Measurements from ENCODE around the gene LAMA2. TPM values are rescaled to one million over a fixed set of nuclear protein-coding genes. Genes with fewer than 3 reads are reported as not detected.

The LAMA2 gene
- polyA plus RNA-seq, 1 donor, result 151 TPM

GRCh38 chr6:129307845-129308244 is 424.9 kb downstream of the LAMA2 start:
- DNase-seq (ENCODE audit: low read depth), result no peak

DNA sequence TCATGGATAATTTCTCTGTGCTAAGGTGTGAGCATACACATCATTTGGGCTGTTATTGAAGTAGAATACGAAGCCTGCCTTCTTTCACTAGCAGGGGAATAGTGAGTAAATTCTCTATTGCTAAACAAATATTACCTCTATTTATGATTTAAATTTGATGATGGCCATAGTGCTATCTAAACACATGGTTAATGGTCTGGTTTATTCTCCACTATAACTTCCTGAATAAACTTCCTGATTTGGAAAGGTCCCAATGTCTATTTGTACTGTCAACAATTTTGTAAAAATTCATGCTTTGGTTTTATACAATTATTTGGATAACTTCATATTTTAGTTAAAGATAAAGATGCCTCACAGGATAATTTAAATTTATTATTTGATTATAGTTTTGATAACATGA is 426.2 kb downstream of the LAMA2 start:
- DNase-seq (ENCODE audit: low read depth), result no peak

DNA sequence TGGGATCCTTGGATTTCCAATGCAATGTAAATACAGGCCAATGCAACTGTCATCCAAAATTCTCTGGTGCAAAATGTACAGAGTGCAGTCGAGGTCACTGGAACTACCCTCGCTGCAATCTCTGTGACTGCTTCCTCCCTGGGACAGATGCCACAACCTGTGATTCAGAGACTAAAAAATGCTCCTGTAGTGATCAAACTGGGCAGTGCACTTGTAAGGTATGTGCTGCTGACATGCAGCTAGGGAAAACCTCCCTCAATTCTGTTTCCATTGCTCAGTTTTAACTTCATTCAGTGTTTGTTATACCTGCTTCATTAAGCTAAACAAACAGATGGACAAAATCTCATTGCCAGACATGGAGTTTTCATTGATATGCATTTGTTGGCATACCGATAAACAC is 429.9 kb downstream of the LAMA2 start:
- DNase-seq (ENCODE audit: low read depth), result no peak

- no peak for DNase-seq (ENCODE audit: low read depth)
These were observed 431.6 kb downstream of the LAMA2 start for GRCh38 chr6:129314575-129314974.

GRCh38 chr6:129317931-129318820 is 435.2 kb downstream of the LAMA2 start:
- DNase-seq (ENCODE audit: low read depth), result no peak

GRCh38 chr6:129320892-129321291 is 438.0 kb downstream of the LAMA2 start:
- DNase-seq (ENCODE audit: low read depth), result no peak

DNA sequence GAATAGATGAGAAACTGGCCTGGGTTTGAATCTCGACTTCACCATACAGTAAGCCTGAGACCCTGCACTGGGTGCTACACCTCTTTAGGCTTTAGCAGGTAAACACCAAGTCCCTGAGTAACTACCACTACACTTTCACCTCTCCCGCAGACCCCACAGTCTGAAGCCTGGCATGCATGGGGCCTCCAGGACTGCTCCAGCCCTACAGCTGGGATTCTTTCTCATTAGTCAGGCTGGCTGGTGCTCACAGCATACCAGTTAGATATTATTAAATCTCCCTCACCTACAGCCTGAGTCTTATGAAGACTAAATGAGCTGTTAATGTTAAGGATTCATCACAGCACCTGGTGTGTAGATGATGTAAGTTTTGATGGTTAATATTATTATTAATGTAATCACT is 438.4 kb downstream of the LAMA2 start:
- no peak for DNase-seq (ENCODE audit: low read depth)

GRCh38 chr6:129324345-129324744 is 441.4 kb downstream of the LAMA2 start:
- DNase-seq (ENCODE audit: low read depth), result no peak

- DNase-seq (ENCODE audit: low read depth), result no peak
These were observed 446.7 kb downstream of the LAMA2 start for GRCh38 chr6:129329678-129330077.

DNA sequence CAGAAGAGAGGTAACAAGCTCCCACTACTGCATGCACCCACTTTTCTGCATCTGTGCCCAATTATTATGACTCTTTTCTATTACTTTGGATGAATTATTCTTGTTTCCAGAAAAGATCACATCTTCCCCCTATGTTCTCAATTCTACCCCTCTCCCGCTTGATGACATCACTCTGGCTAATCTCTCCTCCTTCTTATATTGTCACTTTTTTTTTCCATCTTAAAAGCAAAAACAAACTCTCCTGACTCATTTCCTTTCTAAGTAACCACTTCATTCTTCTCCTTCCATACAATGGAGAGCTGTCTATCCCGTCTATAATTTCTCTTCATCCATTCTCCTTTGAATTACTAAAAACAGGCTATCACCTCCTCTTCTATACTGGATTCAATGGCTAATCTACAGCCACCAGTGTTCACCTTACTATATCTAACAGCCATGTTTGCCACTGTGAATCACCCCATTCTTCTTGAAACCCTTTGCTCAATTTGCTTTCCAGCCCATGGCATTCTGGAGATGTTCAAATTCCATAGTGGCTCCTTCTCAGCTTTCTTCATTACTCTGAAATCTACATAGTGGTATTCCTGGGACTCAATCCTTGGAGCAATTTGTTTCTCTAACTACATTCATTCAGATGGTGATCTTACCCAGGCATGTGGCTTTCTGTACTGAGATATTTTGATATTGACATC is 448.7 kb downstream of the LAMA2 start:
- no peak for DNase-seq (ENCODE audit: low read depth)

DNA sequence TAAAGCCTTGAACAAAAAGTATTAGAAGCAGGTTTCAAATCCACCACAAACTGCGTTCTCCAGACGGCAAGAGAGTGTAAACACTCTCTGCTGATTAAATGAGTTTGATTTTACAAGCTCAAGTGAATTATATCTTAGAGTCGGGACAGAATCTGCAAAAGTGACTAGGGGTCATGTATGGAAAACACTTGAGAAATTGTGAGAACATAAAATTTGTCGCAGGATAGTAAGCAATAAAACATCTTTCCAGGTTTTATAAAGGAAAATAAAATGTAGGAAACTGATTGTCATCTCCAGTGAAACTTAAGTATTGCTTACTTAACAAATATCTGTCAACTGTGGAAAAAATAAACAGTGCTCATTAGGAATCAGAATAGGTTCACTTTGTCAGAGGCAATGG is 452.9 kb downstream of the LAMA2 start:
- DNase-seq (ENCODE audit: low read depth), result no peak

- DNase-seq (ENCODE audit: low read depth), result no peak
These were observed 455.7 kb downstream of the LAMA2 start for GRCh38 chr6:129338683-129339082.

GRCh38 chr6:129340983-129341382 is 458.0 kb downstream of the LAMA2 start:
- DNase-seq (ENCODE audit: low read depth), result no peak

- no peak for DNase-seq (ENCODE audit: low read depth)
These were observed 459.3 kb downstream of the LAMA2 start for GRCh38 chr6:129342243-129342642.

GRCh38 chr6:129342796-129343195 is 459.9 kb downstream of the LAMA2 start:
- no peak for DNase-seq (ENCODE audit: low read depth)

GRCh38 chr6:129344379-129344778 is 461.4 kb downstream of the LAMA2 start:
- DNase-seq (ENCODE audit: low read depth), result no peak

DNA sequence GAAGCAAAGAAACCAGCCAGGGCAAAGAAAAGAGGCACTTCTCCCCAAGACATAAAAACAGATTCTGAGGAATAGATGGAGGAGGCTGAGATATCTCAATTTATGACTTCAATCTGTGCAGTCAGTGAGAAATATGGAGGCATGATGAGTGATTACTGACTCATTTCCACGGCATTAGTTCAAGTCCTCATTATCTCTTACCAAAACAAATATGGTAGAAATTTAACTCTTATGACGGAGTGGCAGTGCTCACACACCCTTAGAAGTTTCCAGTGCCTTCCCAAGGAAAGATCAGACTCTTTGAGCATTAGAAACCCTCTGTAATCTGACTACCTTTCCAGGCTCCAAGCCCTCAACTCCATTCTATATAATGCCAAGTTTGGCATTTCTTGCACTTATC is 463.0 kb downstream of the LAMA2 start:
- DNase-seq (ENCODE audit: low read depth), result no peak

- no peak for DNase-seq (ENCODE audit: low read depth)
These were observed 464.0 kb downstream of the LAMA2 start for GRCh38 chr6:129346964-129347363.

GRCh38 chr6:129350278-129350677 is 467.3 kb downstream of the LAMA2 start:
- no peak for DNase-seq (ENCODE audit: low read depth)

DNA sequence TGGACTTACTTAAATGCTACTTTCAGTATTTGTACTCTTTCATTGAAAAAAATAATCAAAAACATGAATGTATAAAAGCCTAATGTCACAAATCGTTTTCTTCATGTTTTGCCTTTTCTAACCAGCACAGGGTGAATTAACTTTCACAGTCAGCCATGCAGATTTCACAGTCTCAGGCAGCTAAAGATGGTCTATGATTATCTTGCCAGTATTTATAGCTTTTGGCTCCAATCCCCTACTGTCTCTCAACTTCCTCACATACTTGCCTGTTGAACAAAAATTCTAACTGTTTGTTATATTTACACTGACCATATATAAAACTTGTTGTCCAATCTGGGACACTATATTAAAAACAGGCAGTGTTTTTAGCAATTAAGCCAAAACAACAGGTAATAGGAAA is 468.9 kb downstream of the LAMA2 start:
- DNase-seq (ENCODE audit: low read depth), result no peak

GRCh38 chr6:129353067-129353466 is 470.1 kb downstream of the LAMA2 start:
- DNase-seq (ENCODE audit: low read depth), result no peak

DNA sequence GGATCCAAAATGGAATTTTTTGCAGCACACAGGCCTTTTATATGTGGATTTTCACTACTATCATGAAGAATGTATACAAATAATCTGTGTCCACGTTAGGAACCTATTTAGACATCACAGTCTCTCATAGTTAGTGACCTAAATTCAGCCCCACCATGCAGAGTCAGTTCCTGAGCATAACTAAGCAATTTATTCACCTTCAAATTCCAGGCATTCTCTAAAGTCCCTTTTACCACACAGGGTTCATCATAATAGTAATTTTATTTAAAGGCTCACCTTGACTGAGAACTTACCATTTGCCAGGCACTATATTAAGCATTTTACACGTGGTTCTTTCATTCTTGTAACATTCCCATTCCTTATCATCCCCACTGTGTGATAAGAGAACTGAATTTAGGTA is 473.2 kb downstream of the LAMA2 start:
- no peak for DNase-seq (ENCODE audit: low read depth)

Measured in forelimb muscle (tissue), 1 donor.